ENCODE measurements around the gene CLSTN2. TPM values are rescaled to one million over a fixed set of nuclear protein-coding genes. Genes with fewer than 3 reads are reported as not detected.

Gene CLSTN2
- total RNA-seq, 1 donor from 2014 or later = 16.0 TPM

DNA sequence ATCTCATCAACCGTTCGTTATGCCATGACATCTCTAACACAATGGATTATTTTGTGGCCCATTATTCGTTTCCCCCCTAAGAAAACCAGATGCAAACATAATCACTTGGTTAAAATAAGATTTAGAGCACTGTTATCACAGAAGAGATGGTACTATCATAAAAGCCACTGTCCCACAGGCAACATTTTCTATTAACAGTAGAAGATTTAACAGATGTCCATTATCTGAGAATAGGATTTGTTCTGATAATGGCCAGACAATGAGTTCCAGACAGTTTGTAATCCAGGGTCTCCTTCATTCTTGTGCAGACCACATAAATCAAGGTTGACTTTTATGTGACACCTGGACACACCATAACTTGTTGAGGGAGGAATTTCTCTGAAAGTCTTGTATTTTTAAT lies 153.1 kb downstream of the CLSTN2 start:
- Histone ChIP-seq H3K4me1 (peaks cover under 1% of the 10 kb centered on the region), H3K9me3 (no peaks in the 10 kb centered on the region), H3K4me3 (no peak overlapping the region), H3K36me3 (no peaks in the 10 kb centered on the region), H3K27ac (no peak overlapping the region), H3K27me3 (no peaks in the 10 kb centered on the region)
- no peak for DNase-seq (ENCODE audit: extremely low spot score in 2 of 2)
- intact Hi-C loops (cut with DNase I) = no loop called here
- no peak for TF ChIP-seq POLR2AphosphoS5 (IDR thresholded peaks at IDR 0.05; ENCODE audit: insufficient read depth in 1 of 2, low read depth in 1 of 2)
- TF ChIP-seq, protein P1, sequence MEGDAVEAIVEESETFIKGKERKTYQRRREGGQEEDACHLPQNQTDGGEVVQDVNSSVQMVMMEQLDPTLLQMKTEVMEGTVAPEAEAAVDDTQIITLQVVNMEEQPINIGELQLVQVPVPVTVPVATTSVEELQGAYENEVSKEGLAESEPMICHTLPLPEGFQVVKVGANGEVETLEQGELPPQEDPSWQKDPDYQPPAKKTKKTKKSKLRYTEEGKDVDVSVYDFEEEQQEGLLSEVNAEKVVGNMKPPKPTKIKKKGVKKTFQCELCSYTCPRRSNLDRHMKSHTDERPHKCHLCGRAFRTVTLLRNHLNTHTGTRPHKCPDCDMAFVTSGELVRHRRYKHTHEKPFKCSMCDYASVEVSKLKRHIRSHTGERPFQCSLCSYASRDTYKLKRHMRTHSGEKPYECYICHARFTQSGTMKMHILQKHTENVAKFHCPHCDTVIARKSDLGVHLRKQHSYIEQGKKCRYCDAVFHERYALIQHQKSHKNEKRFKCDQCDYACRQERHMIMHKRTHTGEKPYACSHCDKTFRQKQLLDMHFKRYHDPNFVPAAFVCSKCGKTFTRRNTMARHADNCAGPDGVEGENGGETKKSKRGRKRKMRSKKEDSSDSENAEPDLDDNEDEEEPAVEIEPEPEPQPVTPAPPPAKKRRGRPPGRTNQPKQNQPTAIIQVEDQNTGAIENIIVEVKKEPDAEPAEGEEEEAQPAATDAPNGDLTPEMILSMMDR (IDR thresholded peaks at IDR 0.05) = no peak
- no peak for TF ChIP-seq POLR2A (IDR thresholded peaks at IDR 0.05)

DNA sequence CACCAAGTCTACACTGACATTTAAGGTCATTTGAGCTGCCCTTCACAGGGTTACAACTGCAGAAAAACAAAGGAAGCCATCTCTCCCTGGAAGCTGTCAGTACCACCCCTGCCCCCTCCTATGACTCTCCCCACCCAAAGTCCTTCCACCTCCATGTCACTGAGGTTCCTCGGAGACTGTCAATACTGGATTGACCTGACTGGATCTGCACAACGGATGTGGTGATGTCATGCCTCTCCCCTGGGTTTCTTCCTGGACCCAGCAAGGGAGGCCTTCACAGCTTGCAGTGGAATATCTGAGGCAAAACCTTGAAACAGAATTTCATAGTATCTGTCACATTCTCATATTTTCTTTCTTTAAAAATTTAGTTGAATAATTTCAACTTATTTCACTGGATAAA lies 153.5 kb downstream of the CLSTN2 start:
- H3K27ac ChIP-seq = no peak overlapping the region
- H3K4me1 ChIP-seq = peaks cover 5% of the 10 kb centered on the region
- no peaks in the 10 kb centered on the region for H3K36me3 ChIP-seq
- no peak for TF ChIP-seq POLR2AphosphoS5 (IDR thresholded peaks at IDR 0.05; ENCODE audit: insufficient read depth in 1 of 2, low read depth in 1 of 2)
- no peak for TF ChIP-seq POLR2A (IDR thresholded peaks at IDR 0.05)
- TF ChIP-seq, protein P1 (IDR thresholded peaks at IDR 0.05) = no peak
- no peak for DNase-seq (ENCODE audit: extremely low spot score in 2 of 2)
- H3K27me3 ChIP-seq = no peaks in the 10 kb centered on the region
- intact Hi-C loops (cut with DNase I) = no loop called here
- H3K4me3 ChIP-seq = no peak overlapping the region
- H3K9me3 ChIP-seq = no peaks in the 10 kb centered on the region

DNA sequence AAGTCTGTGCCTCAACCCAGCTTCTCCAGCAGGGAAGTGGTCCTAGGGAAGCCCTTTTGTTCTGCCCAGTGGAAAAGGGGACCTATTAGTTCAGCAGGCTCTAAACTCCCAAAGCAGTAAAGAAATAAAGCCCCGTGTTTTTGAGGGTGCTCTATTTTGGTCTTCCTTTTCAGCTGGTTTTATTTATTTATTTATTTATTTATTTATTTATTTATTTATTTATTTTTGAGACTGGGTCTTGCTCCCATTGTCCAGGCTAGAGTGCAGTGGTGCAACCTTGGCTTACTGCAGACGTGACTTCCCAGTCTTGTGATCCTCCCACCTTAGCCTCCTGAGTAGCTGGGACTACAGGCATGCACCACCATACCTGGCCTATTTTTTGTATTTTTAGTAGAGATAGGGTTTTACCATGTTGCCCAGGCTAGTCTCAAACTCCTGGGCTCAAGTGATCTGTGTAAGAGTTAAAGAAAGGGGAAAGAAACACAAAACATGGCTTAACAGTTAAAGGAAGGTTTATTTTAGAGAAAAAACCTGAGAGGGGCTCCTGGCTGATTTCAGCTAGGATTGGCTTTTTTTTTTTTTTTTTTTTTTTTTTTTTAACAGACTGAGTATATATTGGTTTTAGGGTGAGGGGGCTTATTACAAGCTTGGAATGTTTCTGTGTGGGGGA lies 154.6 kb downstream of the CLSTN2 start:
- Histone ChIP-seq H3K9me3 (no peaks in the 10 kb centered on the region), H3K4me1 (peaks cover 7% of the 10 kb centered on the region), H3K36me3 (no peaks in the 10 kb centered on the region), H3K4me3 (no peak overlapping the region), H3K27ac (no peak overlapping the region), H3K27me3 (no peaks in the 10 kb centered on the region)
- intact Hi-C loops (cut with DNase I) = no loop called here
- no peak for TF ChIP-seq POLR2A (IDR thresholded peaks at IDR 0.05)
- TF ChIP-seq POLR2AphosphoS5 (IDR thresholded peaks at IDR 0.05; ENCODE audit: insufficient read depth in 1 of 2, low read depth in 1 of 2) = no peak
- TF ChIP-seq, protein P1 (IDR thresholded peaks at IDR 0.05) = no peak
- DNase-seq (ENCODE audit: extremely low spot score in 2 of 2) = no peak

DNA sequence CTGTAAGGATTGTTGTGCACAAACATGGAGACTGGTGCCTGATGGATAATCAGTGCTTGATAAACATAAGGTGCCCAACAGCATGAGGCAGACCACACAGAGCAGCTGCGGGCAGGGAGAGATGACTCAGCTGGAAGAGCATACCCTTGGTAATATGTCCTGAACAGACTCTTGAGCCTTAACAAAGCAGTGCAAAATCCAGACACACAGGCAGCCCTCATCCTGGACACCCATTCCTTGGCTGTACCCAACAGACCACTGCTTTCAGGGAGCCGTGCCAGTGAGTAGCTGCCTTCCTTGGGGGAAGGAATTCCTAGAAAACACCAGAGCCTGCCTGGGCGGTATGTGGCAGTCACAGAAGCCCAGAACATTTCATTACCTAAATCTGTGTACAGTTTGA lies 156.2 kb downstream of the CLSTN2 start:
- H3K27me3 ChIP-seq = no peaks in the 10 kb centered on the region
- no peak for DNase-seq (ENCODE audit: extremely low spot score in 2 of 2)
- TF ChIP-seq POLR2A (IDR thresholded peaks at IDR 0.05) (no peak), POLR2AphosphoS5 (IDR thresholded peaks at IDR 0.05; ENCODE audit: insufficient read depth in 1 of 2, low read depth in 1 of 2) (no peak)
- TF ChIP-seq, protein P1 (IDR thresholded peaks at IDR 0.05) = no peak
- no peak overlapping the region for H3K27ac ChIP-seq
- peaks cover 7% of the 10 kb centered on the region for H3K4me1 ChIP-seq
- no peaks in the 10 kb centered on the region for H3K36me3 ChIP-seq
- H3K9me3 ChIP-seq = no peaks in the 10 kb centered on the region
- H3K4me3 ChIP-seq = no peak overlapping the region
- intact Hi-C loops (cut with DNase I) = no loop called here

DNA sequence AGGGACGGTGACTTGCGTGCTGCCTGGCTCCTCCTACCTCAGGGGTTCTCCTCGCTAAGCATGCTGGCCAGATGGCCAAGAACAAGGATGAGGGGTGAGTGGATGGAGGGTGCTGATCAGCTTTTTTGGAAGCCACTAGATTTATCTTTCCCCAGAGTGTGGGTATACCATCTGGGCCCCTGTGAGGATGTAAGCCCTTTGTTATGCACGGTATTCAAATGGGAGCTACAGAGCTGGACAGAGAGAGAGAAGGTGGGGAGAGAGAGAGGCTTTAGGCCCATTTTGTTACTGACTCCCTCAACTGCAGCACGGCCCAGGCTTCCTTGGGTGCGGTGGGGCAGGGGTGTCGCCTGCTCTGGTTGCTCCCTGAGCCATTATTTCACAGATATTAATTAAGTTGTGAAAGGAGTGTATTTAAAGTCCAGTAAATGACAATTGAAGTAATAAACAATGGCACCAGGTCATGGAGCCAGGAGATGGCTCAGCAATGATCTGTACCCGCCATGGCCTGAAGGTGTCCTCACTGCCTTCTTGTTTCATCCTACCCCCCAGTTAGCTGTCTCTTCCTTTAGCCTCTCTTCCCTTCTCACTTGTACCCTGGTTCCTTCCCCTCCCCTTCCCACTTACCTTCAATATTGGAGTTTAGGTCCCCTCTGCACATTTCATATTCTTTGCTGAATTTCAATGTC lies 158.0 kb downstream of the CLSTN2 start:
- Histone ChIP-seq H3K4me1 (peaks cover 7% of the 10 kb centered on the region), H3K27me3 (no peaks in the 10 kb centered on the region), H3K36me3 (no peaks in the 10 kb centered on the region), H3K4me3 (no peak overlapping the region), H3K9me3 (no peaks in the 10 kb centered on the region), H3K27ac (no peak overlapping the region)
- DNase-seq (ENCODE audit: extremely low spot score in 2 of 2) = no peak
- intact Hi-C loops (cut with DNase I) = no loop called here
- TF ChIP-seq POLR2AphosphoS5 (IDR thresholded peaks at IDR 0.05; ENCODE audit: insufficient read depth in 1 of 2, low read depth in 1 of 2) = no peak
- TF ChIP-seq POLR2A (IDR thresholded peaks at IDR 0.05) = no peak

Data from vagina (tissue), 2 donors.